Activated CD8-positive, alpha-beta memory T cell treated with anti-CD3 and anti-CD28 coated beads, Interleukin-2, amount 50 U/mL, for 24 hours (primary cell): ENCODE results near the gene ZAR1L.

Experiments used
- DNase-seq: peaks from one replicate; pipeline ENCODE4 v3.0.0-alpha.2; 2020; ENCODE audit errors: extremely low read depth

Gene ZAR1L

GRCh38 chr13:32302461-32302860 lies 12.7 kb downstream of the ZAR1L start:
- no peak for DNase-seq

- no peak for DNase-seq
These were observed 14.2 kb downstream of the ZAR1L start for GRCh38 chr13:32300920-32301319.

- no peak for DNase-seq
These were observed 14.8 kb downstream of the ZAR1L start for GRCh38 chr13:32300406-32300805.

GRCh38 chr13:32299893-32300292 lies 15.3 kb downstream of the ZAR1L start:
- no peak for DNase-seq

GRCh38 chr13:32298695-32299094 lies 16.5 kb downstream of the ZAR1L start:
- DNase-seq: no peak

- no peak for DNase-seq
These were observed 18.0 kb downstream of the ZAR1L start for GRCh38 chr13:32297206-32297605.

GRCh38 chr13:32285633-32285965 lies 29.6 kb downstream of the ZAR1L start:
- no peak for DNase-seq

- DNase-seq: no peak
These were observed 30.1 kb downstream of the ZAR1L start for GRCh38 chr13:32284927-32285632.

- DNase-seq: no peak
These were observed 33.0 kb downstream of the ZAR1L start for GRCh38 chr13:32282096-32282711.

- no peak for DNase-seq
These were observed 34.1 kb downstream of the ZAR1L start for GRCh38 chr13:32281096-32281495.

GRCh38 chr13:32278426-32278825 lies 36.7 kb downstream of the ZAR1L start:
- no peak for DNase-seq

- DNase-seq: no peak
These were observed 37.3 kb downstream of the ZAR1L start for GRCh38 chr13:32277839-32278238.

GRCh38 chr13:32272021-32272683 lies 43.0 kb downstream of the ZAR1L start:
- no peak for DNase-seq

GRCh38 chr13:32267836-32268439 lies 47.2 kb downstream of the ZAR1L start:
- DNase-seq: no peak

- no peak for DNase-seq
These were observed 49.0 kb downstream of the ZAR1L start for GRCh38 chr13:32266130-32266529.

GRCh38 chr13:32265726-32266125 lies 49.4 kb downstream of the ZAR1L start:
- no peak for DNase-seq

GRCh38 chr13:32264407-32264806 lies 50.8 kb downstream of the ZAR1L start:
- DNase-seq: no peak

- DNase-seq: no peak
These were observed 52.5 kb downstream of the ZAR1L start for GRCh38 chr13:32262619-32263018.

- DNase-seq: no peak
These were observed 53.0 kb downstream of the ZAR1L start for GRCh38 chr13:32262165-32262564.

GRCh38 chr13:32261567-32261966 lies 53.6 kb downstream of the ZAR1L start:
- no peak for DNase-seq

- DNase-seq: no peak
These were observed 56.0 kb downstream of the ZAR1L start for GRCh38 chr13:32259116-32259515.

- DNase-seq: no peak
These were observed 57.5 kb downstream of the ZAR1L start for GRCh38 chr13:32257649-32258048.

- DNase-seq: no peak
These were observed 58.9 kb downstream of the ZAR1L start for GRCh38 chr13:32256243-32256642.
